GM18526 (cell line): ENCODE results near the gene CLEC4C.

Experiments
- POLR2A ChIP-seq: IDR thresholded peaks from 3 replicates; pipeline ENCODE4 v1.6.1; 2011; ENCODE audit not compliant: insufficient read length; ENCODE audit errors: extremely low read depth

CLEC4C gene

GRCh38 chr12:7719946-7720730 lies 27.0 kb downstream of the CLEC4C start:
- TF ChIP-seq POLR2A, result no peak

GRCh38 chr12:7716381-7716780 lies 30.8 kb downstream of the CLEC4C start:
- no peak for TF ChIP-seq POLR2A

GRCh38 chr12:7712841-7713442 lies 34.2 kb downstream of the CLEC4C start:
- no peak for TF ChIP-seq POLR2A

- TF ChIP-seq POLR2A, result no peak
Observed at GRCh38 chr12:7711133-7711532, 36.0 kb downstream of the CLEC4C start, which contains the start of gene DPPA3. Gene DPPA3 (plus strand): TSS chr12:7711433. CDS start chr12:7711571, 138 bp downstream.

- TF ChIP-seq POLR2A, result no peak
Observed at GRCh38 chr12:7709969-7710675, 37.1 kb downstream of the CLEC4C start.

GRCh38 chr12:7705846-7706245 lies 41.3 kb downstream of the CLEC4C start:
- TF ChIP-seq POLR2A, result no peak

GRCh38 chr12:7695566-7696197 lies 51.5 kb downstream of the CLEC4C start, which contains the start of gene GDF3:
Gene GDF3 (minus strand): TSS chr12:7695775. CDS start chr12:7695728, 47 bp downstream.
- no peak for TF ChIP-seq POLR2A

- TF ChIP-seq POLR2A, result no peak
Observed at GRCh38 chr12:7695237-7695560, 52.0 kb downstream of the CLEC4C start.

- no peak for TF ChIP-seq POLR2A
Observed at GRCh38 chr12:7694556-7695236, 52.5 kb downstream of the CLEC4C start.

GRCh38 chr12:7693793-7694192 lies 53.4 kb downstream of the CLEC4C start:
- no peak for TF ChIP-seq POLR2A

- TF ChIP-seq POLR2A, result no peak
Observed at GRCh38 chr12:7681535-7681934, 65.6 kb downstream of the CLEC4C start.
